Stimulated activated CD8-positive, alpha-beta memory T cell treated with anti-CD3 and anti-CD28 coated beads, Interleukin-7, amount 100 ng/mL, for 48 hours (primary cell): ENCODE measurements around the gene THOC2.
A peak's percentile ranks its signal among the peaks of the same experiment; 100 is the strongest.
"Not testable (repeated sequence)": the region's sequence is repeated elsewhere in the genome, so short reads cannot be mapped to it uniquely, and the experiment has no call there.

Experiments
- DNase-seq, 2 donors: peaks; one replicate each; pipeline ENCODE4 v3.0.0-alpha.2; 2020; ENCODE audit warnings: low read depth in 1 of 2; ENCODE audit errors: extremely low read depth in 1 of 2

Gene THOC2

DNA sequence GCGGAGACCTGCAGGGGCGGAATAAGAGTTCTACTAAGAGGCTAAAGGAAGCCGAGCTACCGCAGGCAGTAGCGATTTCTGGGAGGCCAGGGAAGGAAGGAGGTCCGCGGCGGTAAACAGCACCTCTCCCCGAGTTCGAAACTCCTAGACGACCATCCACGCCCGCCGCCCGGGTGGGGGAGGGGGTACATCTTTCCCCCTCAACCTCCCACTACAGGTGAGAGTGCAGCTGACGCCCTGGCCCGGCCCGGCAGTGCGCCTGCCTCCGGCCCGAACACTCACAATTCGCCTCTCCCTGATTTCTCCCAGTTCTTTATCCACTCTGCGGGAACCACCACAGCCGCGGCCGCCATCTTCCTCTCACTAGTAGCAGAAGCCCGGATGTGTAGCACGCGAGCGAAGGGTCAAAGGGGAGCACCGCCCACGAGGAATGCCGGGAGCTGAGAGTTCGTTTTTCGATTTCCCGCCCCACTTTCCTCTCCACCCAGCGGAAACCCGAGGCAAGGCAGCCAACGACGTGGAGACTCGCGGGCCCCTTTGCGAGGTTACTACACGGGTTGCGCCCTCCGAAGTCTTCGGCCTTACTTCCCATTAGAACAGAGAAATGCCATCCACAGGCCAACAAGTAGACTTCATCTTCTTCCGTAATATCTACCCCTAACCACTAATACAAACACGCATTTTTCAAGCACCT lies at the start of gene THOC2:
THOC2 (minus strand) TSS at position 383 of the 694 bp plus-strand sequence; CDS start at position 353, 30 bp downstream.
- DNase-seq, result peak; percentile 46 to 77

DNA sequence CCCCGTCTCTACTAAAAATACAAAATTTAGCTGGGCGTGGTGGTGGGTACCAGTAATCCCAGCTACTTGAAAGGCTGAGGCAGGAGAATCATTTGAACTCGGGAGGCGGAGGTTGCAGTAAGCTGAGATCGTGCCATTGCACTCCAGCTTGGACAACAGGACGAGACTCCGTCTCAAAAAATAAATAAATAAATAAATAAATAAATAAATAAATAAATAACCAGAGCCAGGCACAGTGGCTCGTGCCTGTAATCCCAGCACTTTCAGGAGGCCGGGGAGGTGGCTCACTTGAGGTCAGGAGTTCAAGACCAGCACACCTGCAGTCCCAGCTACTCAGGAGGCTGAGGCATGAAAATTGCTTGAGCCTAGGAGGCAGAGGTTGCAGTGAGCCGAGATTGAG lies 48.9 kb upstream of the THOC2 start:
- DNase-seq, result not testable (repeated sequence)

DNA sequence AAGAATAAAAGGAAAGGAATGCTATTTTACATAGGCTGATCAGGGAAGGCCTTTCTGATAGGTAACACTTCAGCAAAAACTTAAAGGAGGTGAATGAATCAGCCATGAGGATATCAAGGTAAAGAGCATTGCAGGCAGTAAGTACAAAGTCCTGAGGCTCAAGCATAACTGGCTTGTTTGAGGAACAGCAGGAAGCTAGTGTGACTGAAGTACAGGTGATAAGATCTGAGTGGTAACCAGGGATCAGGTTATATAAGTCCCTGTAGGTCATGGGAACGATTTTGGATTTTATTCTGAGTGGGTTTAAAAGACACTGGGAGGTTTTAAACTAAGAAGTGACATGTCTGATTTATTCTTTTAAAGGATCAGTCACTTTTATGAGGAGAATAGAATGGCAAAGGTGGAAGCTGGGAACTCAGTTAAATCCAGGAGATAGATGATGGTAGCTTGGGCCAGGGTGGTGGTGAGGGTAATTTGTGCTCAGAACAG lies 47.1 kb upstream of the THOC2 start:
- no peak for DNase-seq

- no peak for DNase-seq
Measured at GRCh38 chrX:123773258-123773988, 40.6 kb upstream of the THOC2 start.

GRCh38 chrX:123771449-123772064 lies 38.7 kb upstream of the THOC2 start:
- DNase-seq, result no peak

DNA sequence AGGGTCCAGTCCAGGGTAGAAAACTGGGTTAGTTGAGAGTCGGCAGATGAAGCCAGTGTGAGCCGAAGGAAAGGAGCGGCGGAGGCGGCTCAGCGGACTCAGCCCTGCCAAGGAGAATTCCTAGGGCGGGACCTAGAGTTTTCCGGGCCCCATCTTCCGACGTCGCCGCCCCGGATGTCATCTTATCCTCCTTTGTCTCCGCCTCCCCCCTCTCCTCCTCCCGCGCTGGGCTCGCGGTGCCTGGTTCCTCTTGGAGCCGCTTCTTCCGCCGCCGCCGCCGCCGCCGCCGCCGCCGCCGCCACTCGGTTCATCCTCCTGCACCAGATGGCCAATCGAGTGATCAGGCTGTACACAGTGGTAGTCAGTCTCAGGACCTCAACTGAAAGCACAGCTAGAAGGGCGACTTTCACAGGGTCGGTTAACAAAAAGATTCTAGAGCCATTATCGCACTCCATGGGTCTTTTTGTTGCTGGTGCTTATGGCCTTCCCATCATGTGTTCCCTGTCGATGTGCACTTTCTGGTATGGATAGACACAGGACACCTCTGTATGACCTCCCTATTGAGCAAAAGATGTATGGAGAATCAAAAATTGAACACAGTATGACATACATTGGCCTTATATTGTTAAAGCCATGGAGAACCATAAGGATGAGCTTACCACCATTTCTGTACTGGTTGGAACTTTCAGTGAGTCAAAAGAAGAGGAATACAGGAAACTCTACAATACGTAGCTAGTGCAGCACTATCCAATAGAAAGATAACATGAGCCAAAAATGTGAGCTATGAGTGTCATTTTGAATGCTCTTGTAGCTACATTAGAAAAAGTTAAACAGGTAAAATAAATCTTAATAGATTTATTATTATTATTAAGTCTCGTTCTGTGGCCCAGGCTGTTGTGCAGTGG lies 32.4 kb upstream of the THOC2 start:
- DNase-seq, result peak; percentile 32 to 48

GRCh38 chrX:123759849-123760248 lies 27.0 kb upstream of the THOC2 start:
- DNase-seq, result not testable (repeated sequence)

DNA sequence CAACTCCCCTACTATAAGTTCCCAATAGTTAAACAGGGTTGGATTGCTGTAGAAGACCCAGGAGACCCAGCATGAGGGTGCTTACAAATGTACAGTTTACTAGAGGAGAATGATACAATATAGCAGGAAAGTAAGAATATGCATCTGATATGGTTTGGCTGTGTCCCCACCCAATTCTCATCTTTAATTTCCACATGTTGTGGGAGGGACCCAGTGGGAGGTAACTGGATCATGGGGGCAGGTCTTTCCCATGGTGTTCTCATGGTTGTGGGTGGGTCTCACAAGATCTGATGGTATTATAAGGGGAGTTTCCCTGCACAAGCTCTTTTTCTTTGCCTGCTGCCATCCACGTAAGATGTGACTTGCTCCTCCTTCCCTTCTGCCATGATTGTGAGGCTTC lies 24.9 kb upstream of the THOC2 start:
- DNase-seq, result not testable (repeated sequence)

DNA sequence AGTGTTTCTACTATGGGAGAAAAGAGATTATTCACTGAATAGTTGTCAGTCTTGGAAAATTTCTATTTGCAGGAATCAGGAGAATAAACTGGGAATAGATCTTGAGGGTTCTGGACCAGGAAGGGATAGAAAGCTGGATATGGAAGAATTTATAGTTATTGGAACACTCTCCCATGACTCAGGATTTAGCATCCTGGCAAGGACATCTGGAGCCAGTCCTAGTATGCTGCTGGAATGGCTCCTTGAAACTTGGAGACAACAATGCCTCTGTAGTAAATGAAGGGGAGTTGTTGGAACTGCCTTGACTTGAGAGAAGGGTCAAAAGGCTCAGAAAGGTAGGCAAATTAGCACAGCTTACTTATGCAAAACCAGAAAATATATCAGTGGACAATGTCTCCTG lies 23.5 kb upstream of the THOC2 start:
- DNase-seq, result no peak

DNA sequence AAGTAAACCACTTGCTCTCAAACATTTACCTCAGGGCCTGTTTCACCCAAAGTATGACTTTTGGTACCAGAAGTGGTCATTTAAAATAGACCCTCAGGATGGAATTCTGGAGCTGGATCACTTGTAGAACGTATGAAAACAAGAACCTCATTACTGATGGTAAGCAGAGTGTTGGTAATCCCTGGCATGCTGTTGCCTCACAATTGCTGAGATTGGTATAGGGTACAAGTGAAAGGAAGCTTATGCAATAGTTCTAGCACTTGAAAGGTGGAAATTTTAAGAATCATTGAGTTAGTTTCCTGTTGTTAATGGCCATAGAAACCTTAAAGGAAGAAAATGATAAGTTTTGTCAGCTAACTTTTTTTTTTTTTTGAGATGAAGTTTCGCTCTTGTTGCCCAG lies 22.3 kb upstream of the THOC2 start:
- DNase-seq, result no peak

DNA sequence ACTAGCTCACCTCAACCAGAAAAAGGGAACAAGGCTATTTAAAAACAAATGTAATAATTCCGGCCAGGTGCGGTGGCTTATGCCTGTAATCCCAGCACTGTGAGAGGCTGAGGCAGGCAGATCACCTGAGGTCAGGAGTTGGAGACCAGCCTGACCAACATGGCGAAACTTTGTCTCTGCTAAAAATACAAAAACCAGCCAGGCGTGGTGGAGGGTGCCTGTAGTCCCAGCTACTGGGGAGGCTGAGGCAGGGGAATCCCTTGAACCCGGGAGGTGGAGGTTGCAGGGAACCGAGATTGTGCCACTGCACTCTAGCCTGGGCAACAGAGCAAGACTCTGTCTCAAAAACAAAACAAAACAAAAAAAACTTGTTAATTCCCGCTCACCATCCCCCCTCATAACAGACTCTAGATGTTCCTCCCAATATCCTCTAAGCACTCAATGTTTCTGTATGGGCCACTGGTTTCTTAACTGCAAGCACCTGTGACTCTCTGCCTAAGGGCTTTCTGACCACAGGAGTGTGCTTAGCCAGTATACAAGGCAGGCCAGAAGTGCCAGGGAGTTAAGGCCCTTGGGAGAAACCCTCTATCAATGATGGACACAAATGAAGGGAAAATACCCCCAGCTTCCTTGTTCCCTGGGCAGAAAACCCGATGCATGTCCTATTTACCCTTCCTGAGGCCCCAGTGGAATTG lies 21.0 kb upstream of the THOC2 start:
- DNase-seq, result no peak

DNA sequence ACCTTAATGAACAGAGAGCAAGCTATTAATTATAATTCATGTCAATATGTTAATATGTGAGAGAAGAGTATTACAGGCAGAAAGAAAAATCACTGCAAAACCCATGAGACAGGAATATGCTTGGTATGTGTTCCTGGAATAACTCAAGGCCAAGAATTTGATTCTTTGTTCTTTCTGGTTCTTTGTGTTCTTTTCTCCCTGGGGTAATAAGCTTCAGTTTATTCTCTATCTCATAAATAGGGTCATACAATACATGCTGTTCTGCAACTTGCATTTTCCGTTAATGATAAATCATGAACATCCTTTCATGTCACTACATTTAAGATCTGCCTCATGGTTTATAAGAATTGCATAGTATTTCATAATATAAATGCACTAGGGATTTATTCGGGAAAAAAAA lies 16.8 kb upstream of the THOC2 start:
- no peak for DNase-seq

DNA sequence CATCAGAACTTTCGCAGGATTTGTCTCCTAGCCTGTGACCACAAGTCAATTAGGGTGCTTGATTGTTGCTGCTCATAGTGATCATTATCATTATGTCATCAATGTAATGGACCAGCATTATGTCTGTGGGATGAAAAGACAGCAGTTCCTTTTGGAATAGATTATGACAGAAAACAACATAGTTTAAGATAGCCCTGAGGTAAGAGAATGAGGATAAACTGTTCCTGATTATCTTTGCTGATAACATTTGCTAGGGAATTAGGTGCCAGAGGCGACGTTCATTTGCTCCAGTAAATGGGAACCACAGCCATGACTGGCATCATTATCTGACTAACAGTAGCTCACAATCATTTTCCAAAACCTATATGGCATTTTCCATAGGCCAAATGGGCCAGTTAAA lies 12.7 kb upstream of the THOC2 start:
- no peak for DNase-seq

- no peak for DNase-seq
Measured at GRCh38 chrX:123743312-123743711, 10.5 kb upstream of the THOC2 start.

DNA sequence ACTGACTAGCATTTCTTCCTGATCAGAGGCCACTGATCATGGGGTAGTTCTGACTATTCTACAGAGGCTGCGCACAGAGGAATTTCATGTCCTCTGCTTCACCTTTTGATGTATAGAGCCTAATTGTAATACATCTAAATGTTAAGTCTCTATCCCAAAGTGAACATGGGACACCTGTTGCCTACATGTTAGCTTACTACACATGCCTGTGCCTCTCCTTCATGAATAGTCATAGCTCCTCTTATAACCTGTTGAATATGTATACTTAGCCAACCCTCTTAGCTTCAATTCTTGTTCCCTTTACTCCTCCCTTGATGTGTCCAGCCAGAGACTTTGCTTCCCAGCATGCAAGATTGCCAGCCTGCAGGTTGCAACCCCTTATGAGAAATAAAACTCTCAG lies 9.6 kb upstream of the THOC2 start:
- DNase-seq, result no peak

GRCh38 chrX:123740536-123740935 lies 7.7 kb upstream of the THOC2 start:
- no peak for DNase-seq

DNA sequence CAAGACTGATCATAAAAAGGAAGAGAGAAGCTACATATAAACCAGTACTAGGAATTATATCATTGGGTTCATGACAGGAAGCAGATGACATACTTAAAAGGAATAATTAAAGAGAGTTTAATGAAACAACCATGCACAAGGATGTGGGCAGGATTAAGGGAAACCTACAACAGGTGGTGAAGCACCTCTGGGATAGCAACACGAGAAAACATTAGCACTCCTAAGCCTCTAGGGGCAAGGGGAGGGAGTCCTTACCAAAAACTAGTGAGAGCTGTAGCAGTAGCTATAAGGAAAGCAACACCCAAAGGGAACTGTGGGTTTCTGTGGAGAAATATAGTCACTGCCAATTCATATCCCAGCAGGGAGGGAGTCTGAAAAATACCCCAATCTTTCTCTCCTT lies 7.2 kb upstream of the THOC2 start:
- no peak for DNase-seq

- no peak for DNase-seq
Measured at GRCh38 chrX:123739474-123739873, 6.6 kb upstream of the THOC2 start.

GRCh38 chrX:123738378-123738940 lies 5.6 kb upstream of the THOC2 start:
- DNase-seq, result no peak

- no peak for DNase-seq
Measured at GRCh38 chrX:123736333-123736921, 3.6 kb upstream of the THOC2 start.
